ENCODE data around the gene TBL1XR1.

DNA sequence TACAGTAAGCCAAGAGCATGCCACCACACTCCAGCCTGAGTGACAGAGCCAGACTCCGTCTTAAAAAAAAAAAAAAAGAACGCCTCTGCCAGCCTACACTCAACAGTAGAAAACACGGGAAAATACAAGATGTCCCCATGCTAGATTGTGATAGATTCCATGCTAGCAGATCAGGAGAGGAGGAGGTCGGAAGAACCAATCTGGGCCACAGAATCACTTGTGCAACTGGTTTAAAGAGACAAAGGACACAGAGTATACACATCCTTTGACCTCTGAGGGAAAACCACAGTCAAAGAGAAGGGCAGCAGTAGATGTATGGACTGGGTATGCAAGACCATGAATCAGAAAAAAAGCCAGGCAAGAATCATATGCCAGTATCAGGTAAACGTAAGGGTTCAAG lies 15.9 kb downstream of the TBL1XR1 start:
- TF ChIP-seq, protein P1, sequence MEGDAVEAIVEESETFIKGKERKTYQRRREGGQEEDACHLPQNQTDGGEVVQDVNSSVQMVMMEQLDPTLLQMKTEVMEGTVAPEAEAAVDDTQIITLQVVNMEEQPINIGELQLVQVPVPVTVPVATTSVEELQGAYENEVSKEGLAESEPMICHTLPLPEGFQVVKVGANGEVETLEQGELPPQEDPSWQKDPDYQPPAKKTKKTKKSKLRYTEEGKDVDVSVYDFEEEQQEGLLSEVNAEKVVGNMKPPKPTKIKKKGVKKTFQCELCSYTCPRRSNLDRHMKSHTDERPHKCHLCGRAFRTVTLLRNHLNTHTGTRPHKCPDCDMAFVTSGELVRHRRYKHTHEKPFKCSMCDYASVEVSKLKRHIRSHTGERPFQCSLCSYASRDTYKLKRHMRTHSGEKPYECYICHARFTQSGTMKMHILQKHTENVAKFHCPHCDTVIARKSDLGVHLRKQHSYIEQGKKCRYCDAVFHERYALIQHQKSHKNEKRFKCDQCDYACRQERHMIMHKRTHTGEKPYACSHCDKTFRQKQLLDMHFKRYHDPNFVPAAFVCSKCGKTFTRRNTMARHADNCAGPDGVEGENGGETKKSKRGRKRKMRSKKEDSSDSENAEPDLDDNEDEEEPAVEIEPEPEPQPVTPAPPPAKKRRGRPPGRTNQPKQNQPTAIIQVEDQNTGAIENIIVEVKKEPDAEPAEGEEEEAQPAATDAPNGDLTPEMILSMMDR (conservative IDR thresholded peaks at IDR 0.05; ENCODE audit: low read depth, low read length), result no peak
- TF ChIP-seq POLR2A (IDR thresholded peaks at IDR 0.05; ENCODE audit: low read depth, low read length), result no peak
- TF ChIP-seq CEBPB (IDR thresholded peaks at IDR 0.05; ENCODE audit: low read depth, low read length), result no peak
- no peak for TF ChIP-seq RFX5 (IDR thresholded peaks at IDR 0.05; ENCODE audit: low read depth, low read length)

Data from IMR-90 (cell line).